Brain microvascular endothelial cell (primary cell): ENCODE results near the gene PPFIA1.

ENCODE experiments used
- DNase-seq: peaks from one replicate; pipeline ENCODE4 v3.0.0-alpha.2; 2020
- H3K27ac ChIP-seq: fragments of 250-450 bp; sonication (Bioruptor Pico); 2 replicates; pipeline ENCODE4 v1.5.1; 2020; ENCODE audit warnings: mild to moderate bottlenecking, moderate library complexity
- H3K27me3 ChIP-seq: fragments of 250-450 bp; sonication (Bioruptor Pico); replicated peaks from 2 replicates; pipeline ENCODE4 v1.5.1; 2020; ENCODE audit warnings: mild to moderate bottlenecking
- H3K36me3 ChIP-seq: fragments of 250-450 bp; sonication (Bioruptor Pico); replicated peaks from 2 replicates; pipeline ENCODE4 v1.5.1; 2020; ENCODE audit warnings: mild to moderate bottlenecking
- H3K4me3 ChIP-seq: 2 replicates; pipeline ENCODE4 v1.5.1; 2011; ENCODE audit warnings: low read depth, mild to moderate bottlenecking, control low read depth, low read length, moderate library complexity
- CTCF ChIP-seq: IDR thresholded peaks from 2 replicates; pipeline ENCODE4 v1.5.1; 2011; ENCODE audit warnings: low read depth, mild to moderate bottlenecking, moderate library complexity, low read length, control low read depth, inconsistent platforms; ENCODE audit errors: missing control alignments
- in situ Hi-C: cut with HindIII; loops from 2 replicates; pipeline ENCODE4 v1.10.0; 2017; ENCODE audit warnings: low sequenced_read_pairs, low pct_ligation_motif_present

PPFIA1 gene

GRCh38 chr11:70419307-70420007 lies 149.0 kb downstream of the PPFIA1 start:
- Histone ChIP-seq H3K27me3 (no peaks in the 10 kb centered on the region), H3K27ac (peak overlapping the region; percentile 92), H3K4me3 (no peak overlapping the region), H3K36me3 (peaks cover 89% of the 10 kb centered on the region)
- no peak for DNase-seq
- no peak for TF ChIP-seq CTCF
- in situ Hi-C loops = no loop called here

DNA sequence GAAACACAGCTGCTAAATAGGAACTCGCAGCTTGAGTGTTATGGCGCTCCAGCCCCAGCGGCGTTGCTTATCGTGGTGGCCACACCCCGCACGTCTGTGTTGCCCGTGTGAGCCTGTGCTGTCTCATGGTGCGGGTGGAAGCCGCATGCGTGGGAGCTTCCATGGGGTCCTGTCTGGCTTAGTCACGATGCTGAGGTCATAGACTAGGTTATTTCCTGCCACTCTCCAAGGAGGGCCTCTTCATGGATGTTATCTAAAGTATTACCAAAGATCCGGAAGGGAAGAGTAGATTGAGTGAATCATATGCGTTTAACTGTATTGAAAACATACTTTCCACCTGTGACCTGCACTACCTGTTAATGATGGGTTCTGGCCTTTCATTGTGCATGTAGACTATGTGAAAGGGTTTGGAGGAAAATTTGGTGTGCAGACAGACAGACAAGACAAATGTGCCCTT lies 149.5 kb downstream of the PPFIA1 start:
- Histone ChIP-seq H3K36me3 (peaks cover 90% of the 10 kb centered on the region), H3K27ac (peak overlapping the region; percentile 92), H3K4me3 (no peak overlapping the region), H3K27me3 (no peaks in the 10 kb centered on the region)
- TF ChIP-seq CTCF = no peak
- in situ Hi-C loops = no loop called here
- peak; percentile 97 for DNase-seq

DNA sequence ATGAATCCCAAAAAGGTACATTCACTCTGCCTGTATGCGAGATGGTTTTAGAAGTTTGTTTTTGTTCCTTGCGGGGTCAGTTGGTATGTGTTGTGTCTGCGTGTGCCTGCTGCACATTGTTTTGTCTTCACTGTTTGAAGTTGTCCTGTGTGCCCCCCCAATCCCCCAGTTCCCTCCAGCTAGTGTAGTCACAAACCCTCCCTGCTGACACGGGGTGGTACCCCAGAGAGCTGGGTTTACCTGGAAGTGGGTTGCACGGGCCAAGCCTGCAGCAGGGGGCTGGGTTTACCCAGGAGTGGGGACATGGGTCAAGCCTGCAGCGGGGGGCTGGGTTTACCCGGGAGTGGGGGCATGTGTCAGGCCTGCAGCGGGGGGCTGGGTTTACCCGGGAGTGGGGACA lies 150.0 kb downstream of the PPFIA1 start:
- no peak for DNase-seq
- H3K4me3 ChIP-seq = no peak overlapping the region
- no peaks in the 10 kb centered on the region for H3K27me3 ChIP-seq
- peak overlapping the region; percentile 92 for H3K27ac ChIP-seq
- no peak for TF ChIP-seq CTCF
- in situ Hi-C loops = no loop called here
- H3K36me3 ChIP-seq = peaks cover 92% of the 10 kb centered on the region

- peaks cover 92% of the 10 kb centered on the region for H3K36me3 ChIP-seq
- TF ChIP-seq CTCF = no peak
Measured at GRCh38 chr11:70421123-70421522, 150.6 kb downstream of the PPFIA1 start.

GRCh38 chr11:70422692-70423522 lies 152.4 kb downstream of the PPFIA1 start:
- TF ChIP-seq CTCF = no peak
- H3K27me3 ChIP-seq = no peaks in the 10 kb centered on the region
- H3K27ac ChIP-seq = no peak overlapping the region
- peaks cover 92% of the 10 kb centered on the region for H3K36me3 ChIP-seq
- DNase-seq = no peak
- no peak overlapping the region for H3K4me3 ChIP-seq
- in situ Hi-C loops = no loop called here

More at GRCh38 chr11:70421123-70421522, 150.6 kb downstream of the PPFIA1 start:
- in situ Hi-C loops = no loop called here
- Histone ChIP-seq H3K4me3 (no peak overlapping the region), H3K27ac (no peak overlapping the region), H3K27me3 (no peaks in the 10 kb centered on the region)
- no peak for DNase-seq
